CD4-positive, CD25-positive, alpha-beta regulatory T cell (primary cell): Measurements from ENCODE around the gene LMOD3. TPM values are rescaled to one million over a fixed set of nuclear protein-coding genes. Genes with fewer than 3 reads are reported as not detected.

ENCODE experiments used
- ATAC-seq, 2 donors: fragments of 150-1000 bp; cut with Tn5 transposase; one replicate each; pipeline ENCODE4 v1.10.0; 2021; ENCODE audit warnings: low read depth in 2 of 2, moderate number of reproducible peaks in 2 of 2, moderate library complexity in 1 of 2
- DNase-seq, 3 donors: peaks; one replicate each; pipeline versions ENCODE4 v3.0.0 to v3.0.0-alpha.2; 2012 to 2022; ENCODE audit warnings: mixed read lengths in 1 of 3
- H3K27ac ChIP-seq: one replicate; pipeline ENCODE4 v1.7.0; 2013; ENCODE audit warnings: mild to moderate bottlenecking, low read length; ENCODE audit not compliant: insufficient read depth, poor library complexity, severe bottlenecking
- H3K27me3 ChIP-seq: one replicate; pipeline ENCODE4 v1.7.0; 2013; ENCODE audit warnings: low read length; ENCODE audit not compliant: control insufficient read depth, insufficient read depth
- H3K36me3 ChIP-seq: one replicate; pipeline ENCODE4 v1.7.0; 2013; ENCODE audit warnings: mild to moderate bottlenecking, low read length, moderate library complexity; ENCODE audit not compliant: control insufficient read depth, insufficient read depth
- H3K4me1 ChIP-seq: 2 replicates; pipeline ENCODE4 v1.7.0; 2013; ENCODE audit warnings: mild to moderate bottlenecking, low read length; ENCODE audit not compliant: insufficient read depth, control insufficient read depth, poor library complexity, severe bottlenecking
- H3K4me3 ChIP-seq: one replicate; pipeline ENCODE4 v1.7.0; 2013; ENCODE audit warnings: low read depth, mild to moderate bottlenecking, low read length, moderate library complexity
- H3K9me3 ChIP-seq, 2 experiments: 1 replicate in 1 of 2; 2 replicates in 1 of 2; pipeline ENCODE4 v1.7.0; 2013; ENCODE audit warnings: low read length in 2 of 2, mild to moderate bottlenecking in 1 of 2, moderate library complexity in 1 of 2; ENCODE audit not compliant: control insufficient read depth in 2 of 2
- H3K27ac Mint-ChIP-seq, 3 donors: one replicate each; pipeline ENCODE4 v1.8.0; 2020 to 2022; ENCODE audit warnings: mild to moderate bottlenecking in 3 of 3, mixed read lengths in 3 of 3, moderate library complexity in 2 of 3
- H3K27me3 Mint-ChIP-seq: one replicate; pipeline ENCODE4 v1.8.0; 2022; ENCODE audit warnings: mild to moderate bottlenecking, mixed read lengths
- H3K36me3 Mint-ChIP-seq: one replicate; pipeline ENCODE4 v1.8.0; 2020; ENCODE audit warnings: mixed read lengths
- H3K4me1 Mint-ChIP-seq, 4 donors: one replicate each; pipeline ENCODE4 v1.8.0; 2020 to 2022; ENCODE audit warnings: mixed read lengths in 4 of 4, mild to moderate bottlenecking in 1 of 4
- H3K4me3 Mint-ChIP-seq, 4 donors: one replicate each; pipeline ENCODE4 v1.8.0; 2020 to 2022; ENCODE audit warnings: mild to moderate bottlenecking in 4 of 4, mixed read lengths in 4 of 4, moderate library complexity in 3 of 4
- H3K9me3 Mint-ChIP-seq, 7 donors: one replicate each; pipeline ENCODE4 v1.8.0; 2020 to 2022; ENCODE audit warnings: mixed read lengths in 7 of 7, mild to moderate bottlenecking in 3 of 7, moderate library complexity in 2 of 7
- polyA plus RNA-seq, 4 donors: library from polyadenylated mRNA; unstranded; fragments of 300-500 nt; fragmentation: Illumina TruSeq; gene quantifications; one replicate each; pipeline ENCODE4 v1.2.3, GENCODE V29; 2021
- total RNA-seq: library from RNA; stranded (reverse); gene quantifications from one replicate; pipeline ENCODE4 v1.2.3, GENCODE V29; 2022

The LMOD3 gene
- total and polyA plus RNA-seq, 5 donors from 2014 or later: 0.03 to 0.16 (median 0.06) TPM; not detected in 1

DNA sequence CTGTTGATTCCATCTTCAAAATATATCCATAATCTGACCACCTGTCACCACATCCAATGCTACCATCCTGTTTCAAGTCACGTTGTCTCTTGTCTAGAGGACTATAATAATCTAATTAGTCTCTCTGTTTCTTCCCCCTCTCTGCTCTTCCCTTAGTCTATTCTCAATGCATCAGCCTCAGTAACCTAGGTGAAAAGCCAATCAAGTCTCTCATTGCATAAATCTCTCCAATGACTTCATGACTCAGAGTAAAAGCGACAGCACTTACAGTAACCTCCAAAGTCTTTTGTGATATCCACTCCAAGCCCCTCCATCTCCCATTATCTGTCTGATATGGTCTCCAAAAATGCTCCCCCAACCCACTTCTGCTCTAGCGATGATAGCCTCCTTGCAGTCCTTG lies 49.5 kb downstream of the LMOD3 start:
- Mint-ChIP-seq H3K36me3 (peaks cover 38% of the 10 kb centered on the region), H3K9me3 (no peaks in the 10 kb centered on the region), H3K27me3 (no peaks in the 10 kb centered on the region), H3K27ac (peak overlapping the region; percentile 45 to 82 (median 65)), H3K4me1 (peaks cover 31 to 53% (median 44%) of the 10 kb centered on the region in 4 donors), H3K4me3 (peak overlapping the region in 2 of 4 donors; percentile 0 to 11)
- Histone ChIP-seq H3K4me1 (peaks cover 12% of the 10 kb centered on the region), H3K27ac (peak overlapping the region; percentile 14), H3K9me3 (no peaks in the 10 kb centered on the region), H3K4me3 (no peak overlapping the region), H3K36me3 (peaks cover 56% of the 10 kb centered on the region), H3K27me3 (no peaks in the 10 kb centered on the region)
- ATAC-seq (no peak), DNase-seq (no peak)

DNA sequence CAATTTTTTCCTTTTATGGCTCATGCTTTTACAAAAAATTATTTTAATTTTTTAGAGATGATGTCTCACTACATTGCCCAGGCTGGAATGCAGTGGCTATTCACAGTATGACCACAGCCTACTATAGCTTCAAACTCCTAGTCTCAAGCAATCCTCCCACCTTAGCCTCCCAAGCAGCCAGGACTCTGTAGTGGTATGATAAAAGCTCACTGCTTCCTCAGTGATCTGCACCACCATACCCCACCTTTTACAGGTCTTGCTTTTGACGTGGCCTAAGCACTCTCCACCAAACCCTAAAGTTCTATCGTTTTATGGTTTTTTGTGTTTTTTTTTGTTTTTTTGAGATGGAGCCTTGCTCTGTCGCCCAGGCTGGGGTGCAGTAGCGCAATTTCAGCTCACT lies 56.3 kb downstream of the LMOD3 start:
- no peaks in the 10 kb centered on the region for H3K9me3 Mint-ChIP-seq
- Histone ChIP-seq H3K4me1 (peaks cover 37% of the 10 kb centered on the region), H3K27ac (peak overlapping the region; percentile 70), H3K9me3 (no peaks in the 10 kb centered on the region), H3K27me3 (no peaks in the 10 kb centered on the region), H3K4me3 (no peak overlapping the region), H3K36me3 (peaks cover 37% of the 10 kb centered on the region)
- peaks cover 39 to 56% (median 44%) of the 10 kb centered on the region in 4 donors for H3K4me1 Mint-ChIP-seq
- peak overlapping the region in 2 of 4 donors; percentile 27 to 54 for H3K4me3 Mint-ChIP-seq
- ATAC-seq: no peak
- H3K36me3 Mint-ChIP-seq: peaks cover 19% of the 10 kb centered on the region
- no peak for DNase-seq
- H3K27me3 Mint-ChIP-seq: no peaks in the 10 kb centered on the region
- peak overlapping the region; percentile 91 to 95 (median 92) for H3K27ac Mint-ChIP-seq

DNA sequence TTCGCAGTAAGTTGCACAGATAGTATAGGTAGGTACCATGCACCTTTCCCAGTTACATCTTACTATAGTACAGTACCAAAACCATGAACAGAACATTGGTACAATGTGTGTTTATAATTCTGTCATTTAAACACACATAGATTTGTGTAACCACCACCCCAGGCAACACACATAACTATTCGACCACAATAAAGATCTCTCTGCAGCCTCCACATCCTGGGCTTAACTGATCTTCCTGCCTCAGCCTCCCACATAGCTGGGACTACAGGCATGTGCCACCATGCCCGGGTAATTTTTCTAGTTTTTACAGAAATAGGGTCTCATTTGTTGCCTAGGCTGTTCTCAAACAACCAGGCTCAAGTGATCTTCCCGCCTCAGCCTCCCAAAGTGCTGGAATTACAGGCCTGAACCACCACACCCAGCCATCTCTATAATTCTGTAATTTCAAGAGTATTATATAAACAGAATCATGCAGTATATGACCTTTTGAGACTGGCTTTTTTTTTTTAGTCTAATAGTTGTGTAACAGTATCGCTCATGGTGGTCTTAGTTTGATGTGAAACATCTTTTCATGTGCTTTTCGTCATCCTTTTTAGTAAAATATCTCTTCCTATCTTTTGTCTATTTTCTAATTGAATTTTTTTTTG lies 57.0 kb downstream of the LMOD3 start:
- H3K27ac Mint-ChIP-seq: peak overlapping the region; percentile 91 to 95 (median 92)
- peaks cover 18% of the 10 kb centered on the region for H3K36me3 Mint-ChIP-seq
- Histone ChIP-seq H3K36me3 (peaks cover 38% of the 10 kb centered on the region), H3K27ac (peak overlapping the region; percentile 70), H3K9me3 (no peaks in the 10 kb centered on the region), H3K4me3 (peak overlapping the region; percentile 70), H3K27me3 (no peaks in the 10 kb centered on the region), H3K4me1 (peaks cover 37% of the 10 kb centered on the region)
- H3K4me1 Mint-ChIP-seq: peaks cover 32 to 53% (median 38%) of the 10 kb centered on the region in 4 donors
- H3K27me3 Mint-ChIP-seq: no peaks in the 10 kb centered on the region
- peak overlapping the region; percentile 54 to 77 (median 69) for H3K4me3 Mint-ChIP-seq
- H3K9me3 Mint-ChIP-seq: no peaks in the 10 kb centered on the region
- ATAC-seq: peak; percentile 35 to 40
- DNase-seq: peak in 2 of 3 donors; percentile 35 to 71

DNA sequence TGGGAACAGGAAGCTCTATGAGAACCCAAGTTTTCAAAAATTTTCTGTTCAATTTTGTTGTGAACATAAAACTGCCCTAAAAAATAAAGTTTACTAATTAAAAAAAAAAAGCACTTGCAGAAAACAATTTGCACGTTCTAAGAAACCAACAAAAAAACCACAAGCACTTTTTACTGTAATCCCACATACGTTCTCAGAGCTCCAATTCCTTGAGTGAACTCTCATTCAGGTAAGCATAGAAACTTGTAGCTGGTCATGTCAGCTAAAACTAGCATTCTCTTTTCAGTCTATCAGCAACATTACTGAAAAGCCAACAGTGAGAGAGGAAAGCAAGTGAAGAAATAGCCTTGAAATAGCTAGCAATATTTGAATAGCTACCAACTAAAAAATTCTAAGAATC lies 58.8 kb downstream of the LMOD3 start:
- Histone ChIP-seq H3K27me3 (no peaks in the 10 kb centered on the region), H3K36me3 (peaks cover 37% of the 10 kb centered on the region), H3K4me3 (peak overlapping the region; percentile 70), H3K27ac (peak overlapping the region; percentile 70), H3K4me1 (peaks cover 44% of the 10 kb centered on the region), H3K9me3 (no peaks in the 10 kb centered on the region)
- H3K27me3 Mint-ChIP-seq: no peaks in the 10 kb centered on the region
- H3K9me3 Mint-ChIP-seq: peaks cover 0 to 3% (median 0%) of the 10 kb centered on the region in 7 donors
- ATAC-seq (peak; percentile 84 to 85), DNase-seq (peak in 1 of 3 donors; percentile 77)
- peak overlapping the region; percentile 92 to 98 (median 95) for H3K27ac Mint-ChIP-seq
- H3K4me3 Mint-ChIP-seq: peak overlapping the region; percentile 54 to 79 (median 72)
- peaks cover 29% of the 10 kb centered on the region for H3K36me3 Mint-ChIP-seq
- H3K4me1 Mint-ChIP-seq: peaks cover 37 to 65% (median 45%) of the 10 kb centered on the region in 4 donors

DNA sequence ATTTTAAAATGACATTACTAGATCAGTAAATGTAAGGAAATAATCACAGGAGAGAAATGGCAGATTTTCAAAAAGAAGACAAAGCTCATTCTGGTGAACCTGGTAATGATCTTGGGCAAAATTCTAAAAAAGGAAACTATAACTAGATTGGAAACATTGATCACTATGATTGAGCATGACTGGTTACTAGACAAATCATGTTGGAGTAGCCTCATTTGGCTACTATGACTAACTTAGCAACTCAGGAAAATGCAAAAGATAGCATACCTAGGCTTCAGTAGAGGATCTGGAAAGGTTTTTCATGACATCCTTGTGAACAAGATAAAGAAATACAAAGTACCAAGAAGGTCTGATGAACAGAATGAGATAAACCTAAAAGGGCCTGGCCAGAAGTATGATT lies 62.7 kb downstream of the LMOD3 start:
- no peaks in the 10 kb centered on the region for H3K27me3 Mint-ChIP-seq
- Histone ChIP-seq H3K4me3 (no peak overlapping the region), H3K27ac (peak overlapping the region; percentile 70), H3K36me3 (peaks cover 48% of the 10 kb centered on the region), H3K27me3 (no peaks in the 10 kb centered on the region), H3K9me3 (no peaks in the 10 kb centered on the region), H3K4me1 (peaks cover 38% of the 10 kb centered on the region)
- peak overlapping the region; percentile 82 to 96 (median 89) for H3K27ac Mint-ChIP-seq
- peak overlapping the region in 2 of 4 donors; percentile 34 to 85 for H3K4me3 Mint-ChIP-seq
- H3K36me3 Mint-ChIP-seq: peaks cover 35% of the 10 kb centered on the region
- peaks cover 36 to 53% (median 41%) of the 10 kb centered on the region in 4 donors for H3K4me1 Mint-ChIP-seq
- no peak for DNase-seq
- no peak for ATAC-seq
- peaks cover 0 to 3% (median 0%) of the 10 kb centered on the region in 7 donors for H3K9me3 Mint-ChIP-seq

DNA sequence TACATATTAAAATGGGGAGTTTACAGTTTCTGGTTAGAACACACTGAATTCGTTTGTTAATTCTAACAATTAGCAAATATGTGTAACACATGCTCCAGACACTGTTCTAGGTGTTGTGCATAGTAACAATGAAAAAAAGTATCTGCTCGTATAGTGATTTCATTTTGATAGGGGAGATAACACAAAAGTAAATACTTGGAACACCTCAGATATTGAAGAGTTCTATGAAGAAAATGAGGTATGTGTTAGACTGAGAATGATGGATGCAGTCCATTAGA lies 63.5 kb downstream of the LMOD3 start:
- Mint-ChIP-seq H3K9me3 (peaks cover 0 to 3% (median 0%) of the 10 kb centered on the region in 7 donors), H3K4me1 (peaks cover 30 to 45% (median 34%) of the 10 kb centered on the region in 4 donors), H3K36me3 (peaks cover 35% of the 10 kb centered on the region), H3K4me3 (peak overlapping the region in 3 of 4 donors; percentile 2 to 56 (median 13)), H3K27me3 (no peaks in the 10 kb centered on the region), H3K27ac (peak overlapping the region; percentile 82 to 96 (median 89))
- ATAC-seq (no peak), DNase-seq (no peak)
- Histone ChIP-seq H3K4me1 (peaks cover 30% of the 10 kb centered on the region), H3K36me3 (peaks cover 50% of the 10 kb centered on the region), H3K9me3 (no peaks in the 10 kb centered on the region), H3K27me3 (no peaks in the 10 kb centered on the region), H3K27ac (peak overlapping the region; percentile 70), H3K4me3 (peak overlapping the region; percentile 72)

DNA sequence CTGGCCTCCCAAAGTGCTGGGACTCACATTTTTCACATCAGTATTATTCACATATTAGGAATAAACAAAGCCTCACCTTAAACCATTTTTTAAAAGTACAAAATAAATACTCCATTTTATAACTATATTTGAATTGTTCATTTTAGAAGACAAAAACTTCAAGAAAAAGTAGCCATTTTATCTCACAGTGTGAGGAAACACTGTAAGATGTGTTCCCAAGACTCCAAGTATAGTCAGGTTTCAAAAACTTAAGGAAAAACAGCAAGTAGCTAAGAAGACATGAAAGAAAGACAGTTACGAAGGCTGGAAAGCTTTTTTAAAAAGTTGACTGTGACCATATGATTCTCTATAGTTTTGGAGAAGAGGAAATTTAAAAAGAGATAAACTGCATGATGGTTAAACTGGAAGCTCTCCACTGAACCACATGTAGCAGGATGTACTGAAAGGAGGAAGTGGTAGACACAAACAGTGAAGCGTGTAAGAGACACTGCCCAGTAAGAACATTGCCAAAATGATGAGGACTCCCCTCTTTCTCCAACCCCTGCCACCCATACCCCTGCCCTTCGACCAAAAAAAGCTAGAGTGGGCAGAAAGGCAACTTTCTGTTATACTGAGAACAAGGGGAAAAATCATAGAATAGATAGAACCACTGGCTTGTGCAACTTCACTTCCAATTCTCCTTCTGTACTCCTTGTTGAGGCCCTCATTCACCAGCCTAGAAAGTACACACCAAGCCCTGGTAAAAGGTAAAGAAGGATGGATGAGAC lies 64.0 kb downstream of the LMOD3 start:
- H3K27me3 Mint-ChIP-seq: no peaks in the 10 kb centered on the region
- ATAC-seq (peak; percentile 95), DNase-seq (peak in 2 of 3 donors; percentile 44 to 76)
- Histone ChIP-seq H3K4me3 (peak overlapping the region; percentile 72), H3K4me1 (peaks cover 25% of the 10 kb centered on the region), H3K36me3 (peaks cover 50% of the 10 kb centered on the region), H3K9me3 (no peaks in the 10 kb centered on the region), H3K27ac (peak overlapping the region; percentile 70), H3K27me3 (no peaks in the 10 kb centered on the region)
- peaks cover 27 to 40% (median 30%) of the 10 kb centered on the region in 4 donors for H3K4me1 Mint-ChIP-seq
- H3K9me3 Mint-ChIP-seq: peaks cover 0 to 3% (median 0%) of the 10 kb centered on the region in 7 donors
- peak overlapping the region; percentile 82 to 96 (median 89) for H3K27ac Mint-ChIP-seq
- peaks cover 35% of the 10 kb centered on the region for H3K36me3 Mint-ChIP-seq
- peak overlapping the region; percentile 13 to 56 (median 44) for H3K4me3 Mint-ChIP-seq
